Measurements from ENCODE around the gene PHACTR2.

DNA sequence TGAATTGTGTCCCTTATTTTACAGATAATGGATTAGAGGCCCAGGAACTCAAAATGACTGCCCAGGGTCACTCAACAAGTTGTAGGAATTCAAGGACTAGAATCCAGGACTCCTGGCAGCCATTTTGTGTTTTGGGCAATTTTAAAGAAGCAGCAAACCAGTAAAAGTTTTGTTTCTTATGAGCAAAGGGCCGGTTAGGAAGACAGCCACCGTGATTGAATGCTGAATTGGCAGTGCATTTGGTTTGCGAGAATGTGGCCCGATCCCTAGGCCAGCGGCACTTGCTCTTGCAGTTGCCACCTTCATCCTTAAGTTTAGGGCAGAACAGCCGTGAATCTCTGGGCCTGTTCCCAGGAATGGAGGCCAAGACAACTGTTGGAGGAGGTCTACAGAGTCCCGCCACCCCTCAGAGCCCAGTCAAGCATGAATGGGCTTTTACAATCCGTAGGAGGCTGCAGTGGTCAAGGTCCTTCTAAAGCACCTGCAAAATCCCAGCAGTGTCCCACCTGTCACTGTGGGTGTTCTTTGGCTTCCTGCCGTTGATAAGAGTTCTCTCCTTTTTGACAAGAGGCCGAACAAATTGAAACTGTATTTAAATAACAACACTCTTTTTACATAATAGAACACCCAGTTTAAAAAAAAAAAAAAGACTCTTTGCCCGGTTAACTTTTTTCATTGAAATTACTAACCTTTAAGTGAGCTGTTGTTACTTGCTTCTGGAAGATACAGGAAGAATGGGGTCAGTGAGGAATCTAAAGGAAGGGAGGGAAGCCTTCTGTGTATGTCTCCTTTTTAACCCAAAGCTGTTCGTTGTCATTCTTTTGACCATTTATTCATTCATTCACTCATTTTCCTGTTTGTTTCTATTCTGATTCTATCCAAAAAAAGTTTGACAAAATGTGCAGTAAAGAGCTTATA is 68.7 kb downstream of the PHACTR2 start:
- TF ChIP-seq, protein P1, sequence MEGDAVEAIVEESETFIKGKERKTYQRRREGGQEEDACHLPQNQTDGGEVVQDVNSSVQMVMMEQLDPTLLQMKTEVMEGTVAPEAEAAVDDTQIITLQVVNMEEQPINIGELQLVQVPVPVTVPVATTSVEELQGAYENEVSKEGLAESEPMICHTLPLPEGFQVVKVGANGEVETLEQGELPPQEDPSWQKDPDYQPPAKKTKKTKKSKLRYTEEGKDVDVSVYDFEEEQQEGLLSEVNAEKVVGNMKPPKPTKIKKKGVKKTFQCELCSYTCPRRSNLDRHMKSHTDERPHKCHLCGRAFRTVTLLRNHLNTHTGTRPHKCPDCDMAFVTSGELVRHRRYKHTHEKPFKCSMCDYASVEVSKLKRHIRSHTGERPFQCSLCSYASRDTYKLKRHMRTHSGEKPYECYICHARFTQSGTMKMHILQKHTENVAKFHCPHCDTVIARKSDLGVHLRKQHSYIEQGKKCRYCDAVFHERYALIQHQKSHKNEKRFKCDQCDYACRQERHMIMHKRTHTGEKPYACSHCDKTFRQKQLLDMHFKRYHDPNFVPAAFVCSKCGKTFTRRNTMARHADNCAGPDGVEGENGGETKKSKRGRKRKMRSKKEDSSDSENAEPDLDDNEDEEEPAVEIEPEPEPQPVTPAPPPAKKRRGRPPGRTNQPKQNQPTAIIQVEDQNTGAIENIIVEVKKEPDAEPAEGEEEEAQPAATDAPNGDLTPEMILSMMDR (IDR thresholded peaks at IDR 0.05): no peak
- TF ChIP-seq POLR2A (IDR thresholded peaks at IDR 0.05): no peak

Data from testis (tissue), 2 donors.